Trophoblast cell (in vitro differentiated cells and primary cell): ENCODE results near the gene SH3YL1.

Source experiments
- DNase-seq, 2 donors: peaks; one replicate each; pipeline ENCODE4 v3.0.0-alpha.2; 2016
- H2AFZ ChIP-seq: 2 replicates; pipeline ENCODE4 v1.6.1; 2013; ENCODE audit warnings: low read length, moderate library complexity, mild to moderate bottlenecking; ENCODE audit not compliant: insufficient read depth, poor library complexity
- H2AK5ac ChIP-seq: 2 replicates; pipeline ENCODE4 v1.6.1; 2013; ENCODE audit warnings: mild to moderate bottlenecking, low read length
- H2BK120ac ChIP-seq: 2 replicates; pipeline ENCODE4 v1.6.1; 2013; ENCODE audit warnings: low read length, mild to moderate bottlenecking, moderate library complexity; ENCODE audit not compliant: insufficient read depth, poor library complexity
- H2BK12ac ChIP-seq: 2 replicates; pipeline ENCODE4 v1.6.1; 2013; ENCODE audit warnings: mild to moderate bottlenecking, low read length, moderate library complexity
- H2BK5ac ChIP-seq: 2 replicates; pipeline ENCODE4 v1.6.1; 2013; ENCODE audit warnings: low read length, low read depth, moderate library complexity, mild to moderate bottlenecking; ENCODE audit not compliant: poor library complexity
- H3K14ac ChIP-seq: 2 replicates; pipeline ENCODE4 v1.6.1; 2013; ENCODE audit warnings: mild to moderate bottlenecking, low read length
- H3K18ac ChIP-seq: 2 replicates; pipeline ENCODE4 v1.6.1; 2013; ENCODE audit warnings: mild to moderate bottlenecking, low read length
- H3K23ac ChIP-seq: 2 replicates; pipeline ENCODE4 v1.6.1; 2013; ENCODE audit warnings: low read length
- H3K27ac ChIP-seq: 2 replicates; pipeline ENCODE4 v1.5.1; 2013; ENCODE audit warnings: low read depth, mild to moderate bottlenecking, inconsistent platforms, low read length, moderate library complexity
- H3K27me3 ChIP-seq: 2 replicates; pipeline ENCODE4 v1.6.1; 2013; ENCODE audit warnings: inconsistent platforms, mild to moderate bottlenecking, low read length, moderate library complexity; ENCODE audit not compliant: insufficient read depth
- H3K36me3 ChIP-seq, 2 experiments: 1 replicate in 1 of 2; 2 replicates in 1 of 2; pipeline ENCODE4 v1.6.1; 2013; ENCODE audit warnings: low read length in 2 of 2, mild to moderate bottlenecking in 2 of 2, moderate library complexity in 1 of 2; ENCODE audit not compliant: insufficient read depth in 2 of 2, control insufficient read depth in 1 of 2
- H3K4ac ChIP-seq: 2 replicates; pipeline ENCODE4 v1.6.1; 2013; ENCODE audit warnings: low read depth, mild to moderate bottlenecking, low read length, moderate library complexity
- H3K4me1 ChIP-seq, 2 experiments: 1 replicate in 1 of 2; 2 replicates in 1 of 2; pipeline ENCODE4 v1.6.1; 2013; ENCODE audit warnings: low read length in 2 of 2, mild to moderate bottlenecking in 2 of 2, moderate library complexity in 1 of 2; ENCODE audit not compliant: insufficient read depth in 2 of 2, control insufficient read depth in 1 of 2
- H3K4me2 ChIP-seq: 2 replicates; pipeline ENCODE4 v1.6.1; 2013; ENCODE audit warnings: inconsistent platforms, mild to moderate bottlenecking, low read length, moderate library complexity
- H3K4me3 ChIP-seq: 2 replicates; pipeline ENCODE4 v1.5.1; 2013; ENCODE audit warnings: mild to moderate bottlenecking, low read depth, low read length, inconsistent platforms
- H3K79me1 ChIP-seq: one replicate; pipeline ENCODE4 v1.6.1; 2013; ENCODE audit warnings: low read length
- H3K79me2 ChIP-seq: 2 replicates; pipeline ENCODE4 v1.6.1; 2013; ENCODE audit warnings: low read length, mild to moderate bottlenecking; ENCODE audit not compliant: control insufficient read depth, insufficient read depth, poor library complexity
- H3K9ac ChIP-seq: 2 replicates; pipeline ENCODE4 v1.6.1; 2013; ENCODE audit warnings: mild to moderate bottlenecking, low read length
- H3K9me3 ChIP-seq: 2 replicates; pipeline ENCODE4 v1.6.1; 2013; ENCODE audit warnings: low read depth, mild to moderate bottlenecking, control low read depth, inconsistent platforms, low read length; ENCODE audit not compliant: insufficient read depth
- H4K12ac ChIP-seq: 2 replicates; pipeline ENCODE4 v1.6.1; 2013; ENCODE audit warnings: low read depth, mild to moderate bottlenecking, low read length, moderate library complexity
- H4K8ac ChIP-seq: 2 replicates; pipeline ENCODE4 v1.6.1; 2013; ENCODE audit warnings: low read depth, mild to moderate bottlenecking, low read length, moderate library complexity
- H4K91ac ChIP-seq: one replicate; pipeline ENCODE4 v1.6.1; 2013; ENCODE audit warnings: low read depth, mild to moderate bottlenecking, low read length, moderate library complexity
- WGBS: extraction: QIAGEN DNeasy Blood & Tissue Kit; methylation state at CpG from one replicate; pipeline ENCODE4 v1.1.7; 2013; ENCODE audit warnings: missing lambda C conversion rate; ENCODE audit not compliant: insufficient read length, insufficient coverage; ENCODE audit errors: extremely low coverage; 5-methylcytosine and 5-hydroxymethylcytosine counted together

The SH3YL1 gene

DNA sequence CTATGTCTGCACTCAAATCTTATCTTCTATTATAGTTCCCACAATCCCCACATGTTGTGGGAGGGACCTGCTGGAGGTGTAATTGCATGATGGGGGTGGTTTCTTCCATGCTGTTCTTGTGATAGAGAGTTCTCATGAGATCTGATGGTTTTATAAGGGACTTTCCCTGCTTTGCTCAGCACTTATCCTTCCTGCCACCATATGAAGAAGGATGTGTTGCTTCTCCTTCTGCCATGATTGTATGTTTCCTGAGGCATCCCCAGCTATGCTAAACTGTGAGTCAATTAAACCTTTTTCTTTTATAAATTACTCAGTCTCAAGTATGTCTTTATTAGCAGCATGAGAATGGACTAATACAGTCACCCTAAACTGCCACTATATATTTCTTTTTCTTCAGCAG, 79.1 kb downstream of the SH3YL1 start:
- no peaks in the 10 kb centered on the region for H3K36me3 ChIP-seq
- H2BK120ac ChIP-seq, result no peak overlapping the region
- DNase-seq, result no peak
- H4K91ac ChIP-seq, result no peak overlapping the region
- no peak overlapping the region for H2BK5ac ChIP-seq
- H2AFZ ChIP-seq, result no peak overlapping the region
- H3K23ac ChIP-seq, result no peak overlapping the region
- H3K4ac ChIP-seq, result no peak overlapping the region
- H4K8ac ChIP-seq, result no peak overlapping the region
- peaks cover 9% of the 10 kb centered on the region for H3K9me3 ChIP-seq
- H3K4me2 ChIP-seq, result no peak overlapping the region
- H3K79me2 ChIP-seq, result no peaks in the 10 kb centered on the region
- H4K12ac ChIP-seq, result no peak overlapping the region
- H3K14ac ChIP-seq, result no peak overlapping the region
- no peak overlapping the region for H2AK5ac ChIP-seq
- no peaks in the 10 kb centered on the region for H3K27me3 ChIP-seq
- H3K27ac ChIP-seq, result no peak overlapping the region
- H3K9ac ChIP-seq, result no peak overlapping the region
- H3K4me1 ChIP-seq, result no peaks in the 10 kb centered on the region
- no peak overlapping the region for H3K4me3 ChIP-seq
- H3K18ac ChIP-seq, result no peak overlapping the region
- H2BK12ac ChIP-seq, result no peak overlapping the region
- no peaks in the 10 kb centered on the region for H3K79me1 ChIP-seq

- Histone ChIP-seq H4K12ac (no peak overlapping the region), H4K91ac (no peak overlapping the region)
- DNase-seq, result no peak
These were observed 81.2 kb downstream of the SH3YL1 start for GRCh38 chr2:182509-183122.

GRCh38 chr2:180311-180710, 83.5 kb downstream of the SH3YL1 start:
- Histone ChIP-seq H3K4me3 (no peak overlapping the region), H3K4ac (no peak overlapping the region), H3K79me1 (peaks cover 2% of the 10 kb centered on the region), H3K36me3 (no peaks in the 10 kb centered on the region), H2BK5ac (no peak overlapping the region), H3K27ac (no peak overlapping the region), H3K9me3 (peaks cover 8% of the 10 kb centered on the region), H3K18ac (no peak overlapping the region), H4K12ac (no peak overlapping the region), H4K91ac (no peak overlapping the region), H3K4me2 (no peak overlapping the region), H3K27me3 (no peaks in the 10 kb centered on the region), H3K14ac (no peak overlapping the region), H3K9ac (no peak overlapping the region), H3K79me2 (peaks cover 2% of the 10 kb centered on the region), H2BK12ac (no peak overlapping the region), H4K8ac (no peak overlapping the region), H3K23ac (no peak overlapping the region), H2AFZ (no peak overlapping the region), H2BK120ac (no peak overlapping the region), H2AK5ac (no peak overlapping the region), H3K4me1 (peaks cover 11 to 13% of the 10 kb centered on the region in 2 experiments)
- no peak for DNase-seq
- no CpG with 5 or more reads among the region's 3 CpGs for WGBS

More at GRCh38 chr2:182509-183122, 81.2 kb downstream of the SH3YL1 start:
- no peak overlapping the region for H3K14ac ChIP-seq
- no peak overlapping the region for H3K27ac ChIP-seq
- H2AK5ac ChIP-seq, result no peak overlapping the region
- no peak overlapping the region for H4K8ac ChIP-seq
- no peaks in the 10 kb centered on the region for H3K27me3 ChIP-seq
- H3K4me2 ChIP-seq, result no peak overlapping the region
- no peaks in the 10 kb centered on the region for H3K4me1 ChIP-seq
- no peak overlapping the region for H3K9ac ChIP-seq
- H3K9me3 ChIP-seq, result peaks cover 11% of the 10 kb centered on the region
- H3K4me3 ChIP-seq, result no peak overlapping the region
- H3K23ac ChIP-seq, result no peak overlapping the region
- no peaks in the 10 kb centered on the region for H3K36me3 ChIP-seq
- no peak overlapping the region for H3K4ac ChIP-seq
- no peak overlapping the region for H2BK12ac ChIP-seq
- no peaks in the 10 kb centered on the region for H3K79me1 ChIP-seq
- no peak overlapping the region for H3K18ac ChIP-seq
- H3K79me2 ChIP-seq, result no peaks in the 10 kb centered on the region
- no peak overlapping the region for H2BK5ac ChIP-seq
- no peak overlapping the region for H2BK120ac ChIP-seq
- no peak overlapping the region for H2AFZ ChIP-seq

DNA sequence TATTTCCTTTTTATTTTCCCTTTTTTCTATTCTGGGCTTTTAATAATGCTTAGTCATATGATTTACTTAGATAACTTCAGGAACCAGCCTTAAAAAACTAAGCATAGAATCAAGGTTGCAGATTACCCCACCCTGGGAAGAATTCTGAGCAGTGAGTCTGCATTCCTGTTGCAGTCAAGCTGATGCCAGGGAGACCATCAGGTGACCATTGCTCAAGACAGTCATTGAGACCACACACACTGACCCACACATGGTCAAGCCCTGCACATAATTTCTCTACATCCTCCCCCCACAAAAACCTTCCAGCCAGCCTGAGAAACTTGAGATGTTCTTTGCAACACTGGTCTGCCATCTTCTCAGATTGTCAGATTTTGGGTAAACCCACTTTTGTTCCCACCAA, 83.9 kb downstream of the SH3YL1 start:
- no peak overlapping the region for H3K27ac ChIP-seq
- no peak for DNase-seq
- H2BK120ac ChIP-seq, result no peak overlapping the region
- no peak overlapping the region for H3K18ac ChIP-seq
- no peak overlapping the region for H2AFZ ChIP-seq
- no peak overlapping the region for H2AK5ac ChIP-seq
- no peak overlapping the region for H3K4me2 ChIP-seq
- H3K14ac ChIP-seq, result no peak overlapping the region
- H3K27me3 ChIP-seq, result no peaks in the 10 kb centered on the region
- H3K79me1 ChIP-seq, result peaks cover 2% of the 10 kb centered on the region
- H4K12ac ChIP-seq, result no peak overlapping the region
- H4K8ac ChIP-seq, result no peak overlapping the region
- H2BK12ac ChIP-seq, result no peak overlapping the region
- H3K79me2 ChIP-seq, result peaks cover 2% of the 10 kb centered on the region
- no peak overlapping the region for H3K9ac ChIP-seq
- no peak overlapping the region for H2BK5ac ChIP-seq
- H4K91ac ChIP-seq, result no peak overlapping the region
- no peaks in the 10 kb centered on the region for H3K36me3 ChIP-seq
- H3K4me1 ChIP-seq, result peaks cover 12 to 15% of the 10 kb centered on the region in 2 experiments
- H3K9me3 ChIP-seq, result peaks cover 8% of the 10 kb centered on the region
- no peak overlapping the region for H3K23ac ChIP-seq
- no peak overlapping the region for H3K4me3 ChIP-seq
- H3K4ac ChIP-seq, result no peak overlapping the region
